H4 (cell line): Measurements from ENCODE around the gene FITM1. TPM values are rescaled to one million over a fixed set of nuclear protein-coding genes. Genes with fewer than 3 reads are reported as not detected.

Source experiments
- DNase-seq: peaks from one replicate; pipeline ENCODE4 v3.0.0-alpha.2; 2015; ENCODE audit warnings: low spot score
- total RNA-seq: library from RNA; depleted of rRNA; stranded (reverse); fragments of >200 nt; shearing (Covaris generic); gene quantifications from 2 replicates; pipeline ENCODE4 v1.2.3, GENCODE V29; 2014

Gene FITM1
- total RNA-seq, 1 experiment from 2014 or later, result not detected

DNA sequence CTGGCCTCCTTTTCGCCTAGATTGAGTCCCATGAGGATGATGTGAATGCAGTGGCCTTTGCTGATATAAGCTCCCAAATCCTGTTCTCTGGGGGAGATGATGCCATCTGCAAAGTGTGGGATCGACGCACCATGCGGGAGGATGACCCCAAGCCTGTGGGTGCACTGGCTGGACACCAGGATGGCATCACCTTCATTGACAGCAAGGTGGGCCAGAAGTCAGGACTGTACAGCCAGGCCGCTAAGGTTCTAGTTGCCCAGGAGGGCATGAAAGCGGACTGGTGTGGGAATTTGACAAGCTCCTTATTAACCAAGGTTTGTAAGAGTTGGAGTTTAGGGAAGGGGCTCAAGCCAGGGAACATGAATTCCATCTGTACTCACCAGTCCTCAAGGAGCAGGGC, 10.8 kb upstream of the FITM1 start:
- DNase-seq, result no peak

- DNase-seq, result no peak
These were observed 9.2 kb upstream of the FITM1 start for GRCh38 chr14:24121210-24121609.

- DNase-seq, result no peak
These were observed 8.0 kb upstream of the FITM1 start for GRCh38 chr14:24122416-24122815.

DNA sequence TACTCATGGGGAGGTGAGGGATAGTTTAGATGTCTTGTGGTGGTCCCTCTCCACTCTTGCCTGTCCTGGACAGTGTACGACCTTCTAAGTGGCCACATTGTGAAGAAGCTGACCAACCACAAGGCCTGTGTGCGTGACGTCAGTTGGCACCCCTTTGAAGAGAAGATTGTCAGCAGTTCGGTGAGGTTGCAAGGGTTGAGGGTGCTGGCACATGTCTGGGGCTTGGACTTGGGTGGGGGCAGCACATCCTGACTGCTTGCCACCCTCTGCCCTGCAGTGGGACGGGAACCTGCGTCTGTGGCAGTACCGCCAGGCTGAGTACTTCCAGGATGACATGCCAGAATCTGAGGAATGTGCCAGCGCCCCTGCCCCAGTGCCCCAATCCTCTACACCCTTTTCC, 7.6 kb upstream of the FITM1 start:
- no peak for DNase-seq

GRCh38 chr14:24123424-24124417, 6.7 kb upstream of the FITM1 start:
- DNase-seq, result no peak

DNA sequence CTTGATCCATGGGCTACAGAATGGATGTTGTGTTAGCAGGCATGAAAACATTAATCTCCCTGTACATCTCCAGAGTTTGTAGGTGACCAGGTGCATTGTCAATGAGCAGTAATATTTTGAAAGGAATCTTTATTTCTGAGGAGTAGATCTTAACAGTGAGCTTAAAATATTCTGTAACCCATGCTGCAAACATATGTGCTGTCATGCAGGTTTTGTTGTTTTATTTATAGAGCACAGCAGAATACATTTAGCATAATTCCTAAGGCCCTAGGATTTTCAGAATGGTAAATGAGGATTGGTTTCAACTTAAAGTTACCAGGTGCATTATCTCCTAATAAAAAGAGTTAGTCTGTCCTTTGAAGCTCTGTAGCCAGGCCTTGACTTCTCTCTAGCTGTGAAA, 3.5 kb upstream of the FITM1 start:
- DNase-seq, result no peak

GRCh38 chr14:24127673-24128072, 2.8 kb upstream of the FITM1 start:
- no peak for DNase-seq

DNA sequence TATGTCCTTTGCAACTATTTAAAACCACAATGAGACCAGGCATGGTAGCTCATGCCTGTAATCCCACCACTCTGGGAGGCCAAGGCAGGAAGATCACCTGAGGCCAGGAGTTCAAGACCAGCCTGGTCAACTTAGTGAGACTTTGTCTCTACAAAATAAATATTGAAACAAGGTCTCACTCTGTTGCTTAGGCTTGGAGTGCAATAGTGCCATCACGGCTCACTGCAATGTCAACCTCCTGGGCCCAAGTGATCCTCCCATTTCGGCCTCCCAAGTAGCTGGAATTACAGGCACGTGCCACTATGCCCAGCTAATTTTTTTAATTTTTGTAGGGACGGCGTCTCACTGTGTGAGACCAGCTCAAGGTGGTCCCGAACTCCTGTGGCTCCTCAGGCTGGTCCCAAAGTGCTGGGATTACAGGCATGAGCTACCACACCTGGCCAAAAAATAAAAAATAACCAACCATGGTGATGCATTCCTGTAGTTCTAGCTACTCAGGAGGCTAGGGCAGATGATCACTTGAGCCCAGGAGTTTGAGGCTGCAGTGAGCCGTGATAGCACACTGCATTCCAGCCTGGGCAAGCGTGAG, 955 bp upstream of the FITM1 start:
- DNase-seq, result no peak

GRCh38 chr14:24130717-24131548, 474 bp downstream of the FITM1 start:
- no peak for DNase-seq

DNA sequence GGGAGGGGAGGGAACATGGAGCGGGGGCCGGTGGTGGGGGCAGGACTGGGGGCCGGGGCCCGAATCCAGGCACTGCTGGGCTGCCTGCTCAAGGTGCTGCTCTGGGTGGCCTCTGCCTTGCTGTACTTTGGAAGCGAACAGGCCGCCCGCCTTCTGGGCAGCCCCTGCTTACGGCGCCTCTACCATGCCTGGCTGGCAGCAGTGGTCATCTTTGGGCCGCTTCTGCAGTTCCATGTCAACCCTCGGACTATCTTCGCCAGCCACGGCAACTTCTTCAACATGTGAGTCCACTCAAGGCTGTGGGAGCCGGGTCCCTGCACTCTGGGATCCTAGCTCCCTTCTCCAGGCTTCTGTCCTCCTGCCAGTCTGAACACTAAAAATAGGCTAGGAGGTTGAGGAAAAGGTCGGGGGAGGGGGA, 1.1 kb downstream of the FITM1 start:
- no peak for DNase-seq

- DNase-seq, result no peak
These were observed 1.7 kb downstream of the FITM1 start for GRCh38 chr14:24132061-24132685.

DNA sequence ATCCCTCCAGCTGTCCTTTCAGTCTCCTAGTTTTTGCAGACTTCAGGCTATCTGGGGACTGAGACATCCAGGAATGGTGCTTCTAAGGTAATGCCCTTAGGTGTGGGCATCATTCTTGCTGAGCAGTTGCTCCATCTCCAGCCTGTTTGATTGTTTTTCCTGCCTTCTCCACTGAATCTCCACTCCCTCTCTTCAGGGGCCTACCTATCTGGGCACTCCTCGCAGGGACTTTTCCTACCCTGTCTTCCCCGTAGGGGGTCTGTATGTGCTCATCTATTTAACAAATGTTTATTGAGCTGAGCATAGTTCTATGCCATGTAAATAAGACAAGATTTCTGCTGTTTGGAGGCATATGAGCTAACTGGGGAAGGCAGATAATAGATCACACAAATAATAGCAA, 2.5 kb downstream of the FITM1 start:
- no peak for DNase-seq

DNA sequence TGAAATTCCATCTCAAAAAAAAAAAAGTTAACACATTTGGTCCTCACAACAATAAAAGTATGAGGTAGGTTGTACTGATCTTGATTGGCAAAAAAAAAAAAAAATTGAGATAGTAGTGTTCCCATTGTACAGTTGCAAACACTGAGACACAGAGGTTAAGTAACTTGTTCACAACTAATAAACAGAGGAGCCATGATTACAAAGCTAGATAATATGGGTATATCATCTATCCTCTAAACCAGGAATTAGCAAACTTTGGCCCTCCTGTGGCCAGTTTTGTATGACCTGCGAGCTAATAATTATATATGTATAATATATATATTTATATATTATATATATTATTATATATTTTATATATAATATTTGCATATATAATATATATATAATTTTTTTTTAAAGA, 3.3 kb downstream of the FITM1 start:
- no peak for DNase-seq

DNA sequence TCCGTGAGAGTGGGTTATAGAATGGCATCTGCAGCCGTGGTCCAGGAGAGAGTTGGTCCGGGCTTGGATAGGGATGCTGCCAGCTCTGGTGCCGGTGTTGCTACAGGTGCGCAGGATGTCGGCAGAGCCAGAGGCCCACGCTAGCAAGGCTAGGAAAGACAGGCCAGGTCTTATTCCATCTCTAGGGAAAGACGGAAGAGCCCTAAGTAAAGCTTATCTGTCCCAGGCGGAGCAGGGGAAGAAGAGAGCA, 5.0 kb downstream of the FITM1 start:
- DNase-seq, result no peak

GRCh38 chr14:24135834-24136683, 5.6 kb downstream of the FITM1 start, which contains the start of gene PSME1:
Gene PSME1 (plus strand): TSS chr14:24136194. CDS start chr14:24136263, 69 bp downstream.
- peak; percentile 77 for DNase-seq

- no peak for DNase-seq
These were observed 6.4 kb downstream of the FITM1 start for GRCh38 chr14:24136684-24137528.

- DNase-seq, result no peak
These were observed 7.3 kb downstream of the FITM1 start for GRCh38 chr14:24137529-24138395.

- no peak for DNase-seq
These were observed 8.2 kb downstream of the FITM1 start for GRCh38 chr14:24138396-24139271.
